HCT116 (cell line): Measurements from ENCODE around the gene GOT1. TPM values are rescaled to one million over a fixed set of nuclear protein-coding genes. Genes with fewer than 3 reads are reported as not detected.

ENCODE experiments used
- ATAC-seq: fragments of 200-7000 bp; cut with Tn5 transposase; 2 replicates; pipeline ENCODE4 v1.9.1; 2020; ENCODE audit warnings: mild to moderate bottlenecking, moderate library complexity
- BruUV-seq: library from RNA; stranded (reverse); fragments of 400-500 nt; replicated peaks from 2 replicates; lab custom pipeline; 2021; lab: Mats Ljungman, UMichigan
- CTCF ChIA-PET: fragments of 300-600 bp; sonication (Branson Sonifier 250); formaldehyde crosslinking; loops from one replicate; lab custom pipeline; 2021; ENCODE audit warnings: antibody characterized with exemption; lab: Charles Lee
- POLR2A ChIA-PET: fragments of 300-600, 350-600 bp; sonication (Branson Sonifier 250); formaldehyde crosslinking; loops from one replicate; lab custom pipeline; 2021; ENCODE audit warnings: antibody characterized with exemption; lab: Charles Lee
- RAD21 ChIA-PET, 2 experiments: fragments of 300-600 bp; sonication (Branson Sonifier 250); formaldehyde crosslinking; loops; one replicate each; lab custom pipeline; 2023; ENCODE audit warnings: low total read pairs in 2 of 2; ENCODE audit not compliant: uncharacterized antibody in 2 of 2, unreplicated experiment in 2 of 2, low non-redundant PET in 1 of 2; lab: Charles Lee
- DNase-seq: peaks from one replicate; pipeline ENCODE4 v3.0.0-alpha.2; 2010; ENCODE audit warnings: low read depth, low spot score
- H2AFZ ChIP-seq: fragments of 200-600 bp; shearing (Covaris generic), sonication (generic); 2 replicates; pipeline ENCODE4 v1.6.1; 2017; ENCODE audit warnings: low read depth, mixed run types, mixed read lengths, antibody characterized with exemption, low read length; ENCODE audit not compliant: poor library complexity, severe bottlenecking
- H3K27ac ChIP-seq: 2 replicates; pipeline ENCODE4 v1.5.1; 2012; ENCODE audit warnings: low read depth, low read length
- H3K27me3 ChIP-seq: fragments of 200-600 bp; sonication (generic); 2 replicates; pipeline ENCODE4 v1.6.1; 2016; ENCODE audit warnings: mixed run types, low read length, mixed read lengths; ENCODE audit not compliant: insufficient read depth
- H3K36me3 ChIP-seq, 2 experiments: fragments of 200-500 bp in 1 of 2; fragments of 200-600 bp in 1 of 2; sonication (Bioruptor generic) in 1 of 2; sonication (generic) in 1 of 2; 2 replicates each; pipeline versions ENCODE4 v1.5.1 to v1.6.1; 2014 to 2016; ENCODE audit warnings: low read length in 2 of 2, inconsistent platforms in 1 of 2, mixed read lengths in 1 of 2, mixed run types in 1 of 2; ENCODE audit not compliant: insufficient read depth in 2 of 2, control insufficient read depth in 1 of 2
- H3K4me1 ChIP-seq, 2 experiments: fragments of 200-600 bp in 1 of 2; sonication (generic) in 1 of 2; 2 replicates each; pipeline versions ENCODE4 v1.5.1 to v1.6.1; 2012 to 2017; ENCODE audit warnings: low read length in 2 of 2, inconsistent platforms in 1 of 2, mild to moderate bottlenecking in 1 of 2, mixed read lengths in 1 of 2, mixed run types in 1 of 2, moderate library complexity in 1 of 2; ENCODE audit not compliant: insufficient read depth in 2 of 2, control insufficient read depth in 1 of 2
- H3K4me2 ChIP-seq: fragments of 200-600 bp; sonication (generic); 2 replicates; pipeline ENCODE4 v1.6.1; 2017; ENCODE audit warnings: mixed run types, low read length, mixed read lengths
- H3K4me3 ChIP-seq, 2 experiments: fragments of 200-600 bp in 1 of 2; sonication (generic) in 1 of 2; replicated peaks in 1 of 2; 2 replicates each; pipeline ENCODE4 v1.5.1; 2011 to 2016; ENCODE audit warnings: low read length in 2 of 2, control low read depth in 1 of 2, low read depth in 1 of 2, mild to moderate bottlenecking in 1 of 2, mixed read lengths in 1 of 2, mixed run types in 1 of 2
- H3K79me2 ChIP-seq: fragments of 200-600 bp; sonication (generic); 2 replicates; pipeline ENCODE4 v1.6.1; 2017; ENCODE audit warnings: mild to moderate bottlenecking, mixed run types, low read length, moderate library complexity, mixed read lengths; ENCODE audit not compliant: insufficient read depth
- H3K9ac ChIP-seq: fragments of 200-600 bp; sonication (generic); 2 replicates; pipeline ENCODE4 v1.6.1; 2016; ENCODE audit warnings: low read length, mixed read lengths
- H3K9me2 ChIP-seq: fragments of 200-600 bp; sonication (generic), shearing (Covaris generic); 2 replicates; pipeline ENCODE4 v1.6.1; 2017; ENCODE audit warnings: mixed run types, mild to moderate bottlenecking, moderate library complexity; ENCODE audit not compliant: insufficient read depth
- H3K9me3 ChIP-seq, 2 experiments: fragments of 200-500 bp in 1 of 2; fragments of 200-600 bp in 1 of 2; sonication (Bioruptor generic) in 1 of 2; sonication (generic) in 1 of 2; 2 replicates each; pipeline ENCODE4 v1.6.1; 2014 to 2017; ENCODE audit warnings: low read length in 2 of 2, mixed read lengths in 2 of 2, inconsistent platforms in 1 of 2, low read depth in 1 of 2, mild to moderate bottlenecking in 1 of 2, mixed run types in 1 of 2, moderate library complexity in 1 of 2; ENCODE audit not compliant: control insufficient read depth in 1 of 2, insufficient read depth in 1 of 2
- H4K20me1 ChIP-seq: fragments of 200-600 bp; sonication (generic), shearing (Covaris generic); 2 replicates; pipeline ENCODE4 v1.6.1; 2017; ENCODE audit warnings: mixed run types, mild to moderate bottlenecking, moderate library complexity; ENCODE audit not compliant: insufficient read depth
- CEBPB ChIP-seq: IDR thresholded peaks from 2 replicates; pipeline ENCODE4 v1.6.1; 2012; ENCODE audit warnings: low read depth
- ELF1 ChIP-seq: IDR thresholded peaks from 2 replicates; pipeline ENCODE4 v1.6.1; 2012; ENCODE audit warnings: low read depth, borderline replicate concordance
- EZH2 ChIP-seq: fragments of 200-600 bp; sonication (generic); IDR thresholded peaks from 2 replicates; pipeline ENCODE4 v1.6.1; 2017; ENCODE audit warnings: antibody characterized with exemption, mixed run types
- EZH2phosphoT487 ChIP-seq: fragments of 200-600 bp; IDR thresholded peaks from 2 replicates; pipeline ENCODE4 v1.6.1; 2018; ENCODE audit warnings: antibody characterized with exemption, borderline replicate concordance
- FOSL1 ChIP-seq: IDR thresholded peaks from 2 replicates; pipeline ENCODE4 v1.6.1; 2012; ENCODE audit warnings: low read depth
- JUND ChIP-seq: IDR thresholded peaks from 2 replicates; pipeline ENCODE4 v1.6.1; 2012
- POLR2A ChIP-seq: IDR thresholded peaks from 2 replicates; pipeline ENCODE4 v1.7.0; 2011; ENCODE audit warnings: borderline replicate concordance; ENCODE audit not compliant: insufficient read depth, insufficient read length; ENCODE audit errors: extremely low read depth
- POLR2AphosphoS5 ChIP-seq: IDR thresholded peaks from 2 replicates; pipeline ENCODE4 v1.6.1; 2011; ENCODE audit warnings: mild to moderate bottlenecking, low read depth, low read length, moderate library complexity
- RAD21 ChIP-seq: IDR thresholded peaks from 2 replicates; pipeline ENCODE4 v1.6.1; 2012; ENCODE audit warnings: low read depth, mild to moderate bottlenecking
- TCF7L2 ChIP-seq: IDR thresholded peaks from 2 replicates; pipeline ENCODE4 v1.7.0; 2011; ENCODE audit warnings: borderline replicate concordance, inconsistent platforms; ENCODE audit not compliant: insufficient read depth, insufficient read length; ENCODE audit errors: extremely low read depth
- YY1 ChIP-seq: IDR thresholded peaks from 2 replicates; pipeline ENCODE4 v1.6.1; 2011; ENCODE audit warnings: low read length, low read depth, moderate library complexity, mild to moderate bottlenecking; ENCODE audit not compliant: insufficient replicate concordance; ENCODE audit errors: extremely low read depth
- ZNF274 ChIP-seq: fragments of 200-500 bp; sonication (Bioruptor generic); IDR thresholded peaks from 2 replicates; pipeline ENCODE4 v1.6.1; 2014; ENCODE audit warnings: mild to moderate bottlenecking, low read depth, low read length, inconsistent platforms
- intact Hi-C: fragments of 100-400 bp; cut with micrococcal nuclease; formaldehyde crosslinking; loops from 2 replicates; pipeline ENCODE4 v1.10.0; 2022
- total RNA-seq: library from RNA; stranded (reverse); gene quantifications from one replicate; pipeline ENCODE4 v1.2.1, GENCODE V29; 2021; ENCODE audit not compliant: unreplicated experiment
- TF ChIP-seq, protein P1 (sequence below): IDR thresholded peaks from 2 replicates; pipeline ENCODE4 v1.6.1; 2012; ENCODE audit warnings: low read depth
- TF ChIP-seq, protein P2 (sequence below): IDR thresholded peaks from 2 replicates; pipeline ENCODE4 v1.6.1; 2011; ENCODE audit warnings: mild to moderate bottlenecking, low read length, moderate library complexity; ENCODE audit not compliant: insufficient replicate concordance; ENCODE audit errors: extremely low read depth
- TF ChIP-seq, protein P3 (sequence below): IDR thresholded peaks from 2 replicates; pipeline ENCODE4 v1.6.1; 2012

GOT1 gene
- total RNA-seq, 1 experiment from 2014 or later: 135 TPM

DNA sequence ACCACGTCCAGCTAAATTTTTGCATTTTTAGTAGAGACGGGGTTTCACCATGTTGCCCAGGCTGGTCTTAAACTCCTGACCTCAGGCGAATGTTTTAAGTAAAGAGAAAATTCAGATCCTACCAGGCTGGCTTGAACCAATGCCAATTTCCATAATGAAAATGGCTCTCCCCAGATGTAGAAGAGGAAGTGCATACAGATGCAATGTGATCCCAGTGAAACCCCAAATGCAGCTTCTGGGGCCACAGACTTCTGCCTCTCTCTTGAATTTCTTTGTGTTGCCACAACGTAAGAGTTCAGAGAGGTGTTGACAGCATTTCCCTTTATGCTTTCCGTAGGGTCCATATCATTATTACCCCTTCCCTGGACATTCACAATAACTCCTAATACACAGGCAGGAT lies 29.6 kb upstream of the GOT1 start:
- Histone ChIP-seq H2AFZ (no peak overlapping the region), H3K4me1 (peaks cover 0 to 6% of the 10 kb centered on the region in 2 experiments; a peak in 2 of 4 replicates), H3K4me3 (no peak overlapping the region), H3K27me3 (peaks cover 15% of the 10 kb centered on the region; the same call in 1 of the 2 replicates), H3K79me2 (no peaks in the 10 kb centered on the region), H3K27ac (no peak overlapping the region), H3K9me3 (no peaks in the 10 kb centered on the region), H3K9ac (no peak overlapping the region), H4K20me1 (no peaks in the 10 kb centered on the region), H3K36me3 (no peaks in the 10 kb centered on the region), H3K4me2 (no peak overlapping the region), H3K9me2 (no peaks in the 10 kb centered on the region)
- no TSS peak for BruUV-seq
- POLR2A ChIA-PET: no interaction called here
- DNase-seq (no peak), ATAC-seq (no peak)
- intact Hi-C loops: no loop called here
- RAD21 ChIA-PET: interaction anchor here in 1 of 2 experiments (0.6 kb wide), 1 partner anchor 143 kb away, joined by 4 read pairs; no protein-coding TSS in a partner anchor
- CTCF ChIA-PET: no interaction called here
- TF ChIP-seq EZH2phosphoT487: no peak

DNA sequence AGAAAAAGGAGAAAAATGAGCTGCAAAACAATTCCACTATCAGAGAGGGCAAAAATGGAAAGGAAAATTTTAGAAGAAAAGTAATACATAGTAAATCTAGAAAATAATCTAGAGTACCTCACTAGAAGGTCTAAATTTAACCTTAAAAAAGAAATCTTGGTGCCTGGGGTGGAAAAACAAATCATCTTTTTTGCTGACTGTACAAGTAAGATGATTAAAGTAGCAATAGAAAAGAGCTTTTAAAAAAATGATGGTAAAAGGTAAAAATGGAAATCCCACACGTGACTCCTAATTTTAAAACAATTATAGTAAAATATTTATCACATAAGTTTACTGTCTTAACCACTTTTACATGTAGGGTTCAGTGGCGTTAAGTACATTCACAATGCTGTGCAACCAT lies 28.8 kb upstream of the GOT1 start:
- no peak overlapping the region for H3K9ac ChIP-seq
- H3K27ac ChIP-seq: no peak overlapping the region
- H3K4me3 ChIP-seq: no peak overlapping the region
- H3K4me2 ChIP-seq: no peak overlapping the region
- BruUV-seq: no TSS peak
- no peak overlapping the region for H2AFZ ChIP-seq
- DNase-seq (no peak), ATAC-seq (no peak)
- ChIA-PET CTCF (interaction anchor here (1.1 to 2.0 kb wide), 2 partner anchors 23 to 25 kb away, joined by 3 to 14 read pairs; no protein-coding TSS in a partner anchor), RAD21 (interaction anchor here in 1 of 2 experiments (0.6 kb wide), 1 partner anchor 144 kb away, joined by 4 read pairs; no protein-coding TSS in a partner anchor), POLR2A (interaction anchor here (1.4 kb wide), 1 partner anchor 28 kb away, joined by 5 read pairs; the partner anchor contains the start of gene GOT1)
- H3K9me2 ChIP-seq: no peaks in the 10 kb centered on the region
- H3K27me3 ChIP-seq: peaks cover 22% of the 10 kb centered on the region; the same call in 1 of the 2 replicates
- peaks cover 0 to 6% of the 10 kb centered on the region in 2 experiments; a peak in 2 of 4 replicates for H3K4me1 ChIP-seq
- intact Hi-C loops: no loop called here
- H3K36me3 ChIP-seq: no peaks in the 10 kb centered on the region
- H3K9me3 ChIP-seq: no peaks in the 10 kb centered on the region
- no peaks in the 10 kb centered on the region for H4K20me1 ChIP-seq
- H3K79me2 ChIP-seq: no peaks in the 10 kb centered on the region
- TF ChIP-seq ZNF274: no peak
- no peak for TF ChIP-seq POLR2AphosphoS5
- TF ChIP-seq, protein P1, sequence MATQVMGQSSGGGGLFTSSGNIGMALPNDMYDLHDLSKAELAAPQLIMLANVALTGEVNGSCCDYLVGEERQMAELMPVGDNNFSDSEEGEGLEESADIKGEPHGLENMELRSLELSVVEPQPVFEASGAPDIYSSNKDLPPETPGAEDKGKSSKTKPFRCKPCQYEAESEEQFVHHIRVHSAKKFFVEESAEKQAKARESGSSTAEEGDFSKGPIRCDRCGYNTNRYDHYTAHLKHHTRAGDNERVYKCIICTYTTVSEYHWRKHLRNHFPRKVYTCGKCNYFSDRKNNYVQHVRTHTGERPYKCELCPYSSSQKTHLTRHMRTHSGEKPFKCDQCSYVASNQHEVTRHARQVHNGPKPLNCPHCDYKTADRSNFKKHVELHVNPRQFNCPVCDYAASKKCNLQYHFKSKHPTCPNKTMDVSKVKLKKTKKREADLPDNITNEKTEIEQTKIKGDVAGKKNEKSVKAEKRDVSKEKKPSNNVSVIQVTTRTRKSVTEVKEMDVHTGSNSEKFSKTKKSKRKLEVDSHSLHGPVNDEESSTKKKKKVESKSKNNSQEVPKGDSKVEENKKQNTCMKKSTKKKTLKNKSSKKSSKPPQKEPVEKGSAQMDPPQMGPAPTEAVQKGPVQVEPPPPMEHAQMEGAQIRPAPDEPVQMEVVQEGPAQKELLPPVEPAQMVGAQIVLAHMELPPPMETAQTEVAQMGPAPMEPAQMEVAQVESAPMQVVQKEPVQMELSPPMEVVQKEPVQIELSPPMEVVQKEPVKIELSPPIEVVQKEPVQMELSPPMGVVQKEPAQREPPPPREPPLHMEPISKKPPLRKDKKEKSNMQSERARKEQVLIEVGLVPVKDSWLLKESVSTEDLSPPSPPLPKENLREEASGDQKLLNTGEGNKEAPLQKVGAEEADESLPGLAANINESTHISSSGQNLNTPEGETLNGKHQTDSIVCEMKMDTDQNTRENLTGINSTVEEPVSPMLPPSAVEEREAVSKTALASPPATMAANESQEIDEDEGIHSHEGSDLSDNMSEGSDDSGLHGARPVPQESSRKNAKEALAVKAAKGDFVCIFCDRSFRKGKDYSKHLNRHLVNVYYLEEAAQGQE: no peak
- TF ChIP-seq RAD21: no peak
- no peak for TF ChIP-seq YY1
- no peak for TF ChIP-seq CEBPB
- no peak for TF ChIP-seq EZH2
- TF ChIP-seq FOSL1: no peak
- no peak for TF ChIP-seq ELF1
- TF ChIP-seq JUND: no peak
- TF ChIP-seq, protein P2, sequence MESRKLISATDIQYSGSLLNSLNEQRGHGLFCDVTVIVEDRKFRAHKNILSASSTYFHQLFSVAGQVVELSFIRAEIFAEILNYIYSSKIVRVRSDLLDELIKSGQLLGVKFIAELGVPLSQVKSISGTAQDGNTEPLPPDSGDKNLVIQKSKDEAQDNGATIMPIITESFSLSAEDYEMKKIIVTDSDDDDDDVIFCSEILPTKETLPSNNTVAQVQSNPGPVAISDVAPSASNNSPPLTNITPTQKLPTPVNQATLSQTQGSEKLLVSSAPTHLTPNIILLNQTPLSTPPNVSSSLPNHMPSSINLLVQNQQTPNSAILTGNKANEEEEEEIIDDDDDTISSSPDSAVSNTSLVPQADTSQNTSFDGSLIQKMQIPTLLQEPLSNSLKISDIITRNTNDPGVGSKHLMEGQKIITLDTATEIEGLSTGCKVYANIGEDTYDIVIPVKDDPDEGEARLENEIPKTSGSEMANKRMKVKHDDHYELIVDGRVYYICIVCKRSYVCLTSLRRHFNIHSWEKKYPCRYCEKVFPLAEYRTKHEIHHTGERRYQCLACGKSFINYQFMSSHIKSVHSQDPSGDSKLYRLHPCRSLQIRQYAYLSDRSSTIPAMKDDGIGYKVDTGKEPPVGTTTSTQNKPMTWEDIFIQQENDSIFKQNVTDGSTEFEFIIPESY: no peak
- TF ChIP-seq TCF7L2: no peak
- TF ChIP-seq, protein P3, sequence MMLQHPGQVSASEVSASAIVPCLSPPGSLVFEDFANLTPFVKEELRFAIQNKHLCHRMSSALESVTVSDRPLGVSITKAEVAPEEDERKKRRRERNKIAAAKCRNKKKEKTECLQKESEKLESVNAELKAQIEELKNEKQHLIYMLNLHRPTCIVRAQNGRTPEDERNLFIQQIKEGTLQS: no peak
- TF ChIP-seq POLR2A: no peak
